Epithelial cell of esophagus (primary cell): ENCODE data around the gene SPAG16.
A peak's percentile ranks its signal among the peaks of the same experiment; 100 is the strongest.

Experiments used
- DNase-seq: peaks from one replicate; pipeline ENCODE4 v3.0.0; 2010; ENCODE audit warnings: low read depth
- H3K4me3 ChIP-seq: 2 replicates; pipeline ENCODE4 v1.5.1; 2011; ENCODE audit warnings: mild to moderate bottlenecking, low read length, control low read depth
- CTCF ChIP-seq: IDR thresholded peaks from 2 replicates; pipeline ENCODE4 v1.5.1; 2011; ENCODE audit warnings: low read depth, mild to moderate bottlenecking, low read length, control low read depth, inconsistent platforms; ENCODE audit not compliant: insufficient read depth; ENCODE audit errors: missing control alignments

Gene SPAG16

GRCh38 chr2:214389334-214389733 is 1105.1 kb downstream of the SPAG16 start:
- DNase-seq = no peak
- no peak overlapping the region for H3K4me3 ChIP-seq
- no peak for TF ChIP-seq CTCF

GRCh38 chr2:214393796-214394195 is 1109.5 kb downstream of the SPAG16 start:
- no peak overlapping the region for H3K4me3 ChIP-seq
- no peak for DNase-seq
- no peak for TF ChIP-seq CTCF

- no peak overlapping the region for H3K4me3 ChIP-seq
- DNase-seq = peak; percentile 57
- TF ChIP-seq CTCF = no peak
Measured at GRCh38 chr2:214395040-214395439, 1110.8 kb downstream of the SPAG16 start.

- no peak overlapping the region for H3K4me3 ChIP-seq
- TF ChIP-seq CTCF = no peak
- peak; percentile 53 for DNase-seq
Measured at GRCh38 chr2:214401580-214401979, 1117.3 kb downstream of the SPAG16 start.

GRCh38 chr2:214410128-214410775 is 1126.0 kb downstream of the SPAG16 start:
- no peak overlapping the region for H3K4me3 ChIP-seq
- TF ChIP-seq CTCF = peak; percentile 21
- peak; percentile 23 for DNase-seq

GRCh38 chr2:214410918-214411554 is 1126.8 kb downstream of the SPAG16 start, which contains the start of gene VWC2L:
Gene VWC2L (plus strand): TSS chr2:214411054. CDS start chr2:214414194, 3,140 bp downstream.
- peak; percentile 89 for DNase-seq
- no peak within 1 kb of the TSS for H3K4me3 ChIP-seq
- no peak for TF ChIP-seq CTCF
